ENCODE results near the gene DEF6. TPM values are rescaled to one million over a fixed set of nuclear protein-coding genes. Genes with fewer than 3 reads are reported as not detected.

Gene DEF6
- total and polyA plus RNA-seq, 2 experiments from 2014 or later: 5.1 to 7.2 TPM

- Histone ChIP-seq H2AFZ (no peak overlapping the region), H3K36me3 (ENCODE audit: insufficient read depth) (no peaks in the 10 kb centered on the region; the same call in 1 of the 2 replicates), H3K27me3 (ENCODE audit: insufficient read depth) (no peaks in the 10 kb centered on the region), H3K79me2 (replicated peaks; ENCODE audit: insufficient read depth) (no peaks in the 10 kb centered on the region), H3K4me1 (ENCODE audit: insufficient read depth) (peaks cover 16% of the 10 kb centered on the region), H3F3A (replicated peaks; ENCODE audit: low read depth) (no peaks in the 10 kb centered on the region), H3K27ac (ENCODE audit: low read depth) (no peak overlapping the region), H3K9me2 (ENCODE audit: insufficient read depth) (no peaks in the 10 kb centered on the region), H3K4me3 (no peak overlapping the region), H4K20me1 (replicated peaks; ENCODE audit: insufficient read depth) (no peaks in the 10 kb centered on the region), H3K4me2 (no peak overlapping the region)
- no peaks in the 10 kb centered on the region; the same call in 2 of the 3 replicates for H3K9me3 Mint-ChIP-seq
- H3K4me3 Mint-ChIP-seq: no peak overlapping the region; the same call in 2 of the 3 replicates
- peaks cover 11% of the 10 kb centered on the region for H3K36me3 Mint-ChIP-seq (ENCODE audit: low read depth)
- H3K27me3 Mint-ChIP-seq (ENCODE audit: insufficient read depth, low read depth, poor library complexity): peaks cover 15% of the 10 kb centered on the region
- peak; percentile 83 for DNase-seq (ENCODE audit: low spot score)
- ATAC-seq: peak; percentile 64
- TF ChIP-seq CREB1 (CRISPR knock-in tag; IDR thresholded peaks at IDR 0.05; ENCODE audit: low read depth) (peak; percentile 52; the same call in 1 of the 2 replicates), ETS1 (IDR thresholded peaks at IDR 0.05) (no peak), CTCF (conservative IDR thresholded peaks at IDR 0.05; ENCODE audit: low read depth in 2 of 2) (peak; percentile 87 to 98)
- peaks cover 21% of the 10 kb centered on the region for H3K4me1 Mint-ChIP-seq
- peak overlapping the region; percentile 57; the same call in 1 of the 2 replicates for H3K27ac Mint-ChIP-seq
Measured at GRCh38 chr6:35294308-35294945, 3.2 kb upstream of the DEF6 start.

- Mint-ChIP-seq H3K27ac (no peak overlapping the region), H3K9me3 (no peaks in the 10 kb centered on the region; the same call in 2 of the 3 replicates), H3K36me3 (ENCODE audit: low read depth) (peaks cover 11% of the 10 kb centered on the region), H3K4me1 (peaks cover 25% of the 10 kb centered on the region), H3K4me3 (no peak overlapping the region), H3K27me3 (ENCODE audit: insufficient read depth, low read depth, poor library complexity) (peaks cover 15% of the 10 kb centered on the region)
- Histone ChIP-seq H3K27me3 (ENCODE audit: insufficient read depth) (no peaks in the 10 kb centered on the region), H3F3A (replicated peaks; ENCODE audit: low read depth) (no peaks in the 10 kb centered on the region), H3K79me2 (replicated peaks; ENCODE audit: insufficient read depth) (no peaks in the 10 kb centered on the region), H3K4me1 (ENCODE audit: insufficient read depth) (peaks cover 19% of the 10 kb centered on the region), H4K20me1 (replicated peaks; ENCODE audit: insufficient read depth) (no peaks in the 10 kb centered on the region), H3K27ac (ENCODE audit: low read depth) (no peak overlapping the region), H3K4me3 (no peak overlapping the region), H3K36me3 (ENCODE audit: insufficient read depth) (no peaks in the 10 kb centered on the region; the same call in 1 of the 2 replicates), H2AFZ (no peak overlapping the region), H3K4me2 (no peak overlapping the region), H3K9me2 (ENCODE audit: insufficient read depth) (no peaks in the 10 kb centered on the region)
- ATAC-seq (no peak), DNase-seq (ENCODE audit: low spot score) (no peak)
- TF ChIP-seq NANOG (IDR thresholded peaks at IDR 0.05; ENCODE audit: borderline replicate concordance) (no peak), REST (IDR thresholded peaks at IDR 0.05; ENCODE audit: unreplicated experiment) (no peak), ZNF462 (CRISPR knock-in tag; IDR thresholded peaks at IDR 0.05) (no peak), POLR2AphosphoS5 (IDR thresholded peaks at IDR 0.05; ENCODE audit: low read depth) (no peak), ZNF331 (CRISPR knock-in tag; IDR thresholded peaks at IDR 0.05; ENCODE audit: low read depth) (no peak), CREB1 (CRISPR knock-in tag; IDR thresholded peaks at IDR 0.05; ENCODE audit: low read depth) (no peak)
Measured at GRCh38 chr6:35295036-35295435, 2.6 kb upstream of the DEF6 start.

All from GM23338 (cell line).